ENCODE data around the gene NCK2. TPM values are rescaled to one million over a fixed set of nuclear protein-coding genes. Genes with fewer than 3 reads are reported as not detected.

NCK2 gene
- polyA plus RNA-seq, 1 of the 3 experiments (the other 2 are of a cell fraction), result 42.8 TPM

DNA sequence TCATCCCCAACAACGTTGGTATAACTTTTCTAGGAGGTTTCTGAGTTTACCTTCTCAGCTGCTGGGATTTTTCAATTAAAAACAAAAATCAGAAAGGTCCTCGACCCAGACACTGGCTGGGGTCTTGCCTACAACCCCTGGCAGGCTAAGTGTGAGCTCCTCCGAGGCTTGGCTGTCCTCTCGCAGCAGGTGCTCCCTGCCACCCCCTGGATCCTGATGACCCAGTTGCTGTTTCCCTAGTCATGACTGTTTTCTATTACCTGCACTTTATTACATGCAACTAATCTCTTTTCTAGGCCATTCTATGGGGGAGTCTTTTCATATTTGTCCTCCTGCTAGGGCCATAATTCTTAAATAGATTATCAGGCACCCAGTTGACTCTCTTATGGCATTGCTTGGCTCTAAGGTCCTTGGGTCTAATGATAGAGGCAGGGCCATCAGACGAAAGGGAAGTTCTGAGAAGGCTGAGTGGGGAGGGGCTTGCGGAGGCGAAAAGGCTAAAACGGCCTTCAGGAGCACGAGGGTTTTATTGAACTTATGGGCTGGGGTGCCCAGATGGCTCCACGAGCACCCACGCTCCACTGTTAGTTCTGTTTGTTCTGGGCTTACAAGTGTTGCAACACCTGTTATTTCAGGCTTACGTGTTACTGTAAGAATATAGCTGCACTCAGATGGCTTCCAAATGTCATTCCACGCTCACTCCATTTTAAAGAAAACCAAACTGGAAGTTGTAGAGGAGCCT lies 166.0 kb downstream of the NCK2 start (continued):
- TF ChIP-seq, protein P1, sequence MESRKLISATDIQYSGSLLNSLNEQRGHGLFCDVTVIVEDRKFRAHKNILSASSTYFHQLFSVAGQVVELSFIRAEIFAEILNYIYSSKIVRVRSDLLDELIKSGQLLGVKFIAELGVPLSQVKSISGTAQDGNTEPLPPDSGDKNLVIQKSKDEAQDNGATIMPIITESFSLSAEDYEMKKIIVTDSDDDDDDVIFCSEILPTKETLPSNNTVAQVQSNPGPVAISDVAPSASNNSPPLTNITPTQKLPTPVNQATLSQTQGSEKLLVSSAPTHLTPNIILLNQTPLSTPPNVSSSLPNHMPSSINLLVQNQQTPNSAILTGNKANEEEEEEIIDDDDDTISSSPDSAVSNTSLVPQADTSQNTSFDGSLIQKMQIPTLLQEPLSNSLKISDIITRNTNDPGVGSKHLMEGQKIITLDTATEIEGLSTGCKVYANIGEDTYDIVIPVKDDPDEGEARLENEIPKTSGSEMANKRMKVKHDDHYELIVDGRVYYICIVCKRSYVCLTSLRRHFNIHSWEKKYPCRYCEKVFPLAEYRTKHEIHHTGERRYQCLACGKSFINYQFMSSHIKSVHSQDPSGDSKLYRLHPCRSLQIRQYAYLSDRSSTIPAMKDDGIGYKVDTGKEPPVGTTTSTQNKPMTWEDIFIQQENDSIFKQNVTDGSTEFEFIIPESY (IDR thresholded peaks at IDR 0.05; ENCODE audit: borderline replicate concordance, low read depth), result no peak
- TF ChIP-seq RAD21 (IDR thresholded peaks at IDR 0.05; ENCODE audit: low read length), result no peak

DNA sequence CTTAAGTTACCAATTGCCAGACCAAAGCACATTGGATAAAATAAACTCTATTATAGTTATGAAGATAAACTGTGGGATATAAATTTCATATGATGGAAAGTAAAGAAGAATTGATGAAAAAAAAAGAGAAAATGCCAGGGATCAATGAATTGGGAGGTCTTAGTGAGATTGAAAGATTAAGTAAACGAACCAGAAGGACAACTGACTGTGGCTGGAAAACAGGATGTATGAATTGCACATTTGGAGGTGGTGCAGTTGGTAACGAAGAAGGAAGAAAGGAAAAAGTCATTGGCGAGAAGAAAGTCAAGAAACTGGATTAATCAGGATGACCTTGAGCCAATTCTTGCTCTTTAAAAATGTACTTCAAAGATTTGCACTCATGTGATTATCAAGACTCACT lies 166.7 kb downstream of the NCK2 start:
- H3K36me3 ChIP-seq (replicated peaks in 1 of 2; ENCODE audit: control insufficient read depth in 1 of 2, insufficient read depth in 2 of 2, low read length in 1 of 2), result no peaks in the 10 kb centered on the region
- TF ChIP-seq ELF1 (IDR thresholded peaks at IDR 0.05) (no peak), POLR2AphosphoS5 (IDR thresholded peaks at IDR 0.05; ENCODE audit: low read depth, low read length) (no peak), FOXJ3 (CRISPR knock-in tag; IDR thresholded peaks at IDR 0.05) (no peak), JUND (IDR thresholded peaks at IDR 0.05) (no peak), FOXM1 (IDR thresholded peaks at IDR 0.05; ENCODE audit: low read depth) (no peak), SMC3 (IDR thresholded peaks at IDR 0.05; ENCODE audit: low read depth, low read length) (no peak), TEAD4 (IDR thresholded peaks at IDR 0.05; ENCODE audit: borderline replicate concordance, insufficient read depth) (no peak), TCF12 (IDR thresholded peaks at IDR 0.05) (no peak)
- TF ChIP-seq, protein P2, sequence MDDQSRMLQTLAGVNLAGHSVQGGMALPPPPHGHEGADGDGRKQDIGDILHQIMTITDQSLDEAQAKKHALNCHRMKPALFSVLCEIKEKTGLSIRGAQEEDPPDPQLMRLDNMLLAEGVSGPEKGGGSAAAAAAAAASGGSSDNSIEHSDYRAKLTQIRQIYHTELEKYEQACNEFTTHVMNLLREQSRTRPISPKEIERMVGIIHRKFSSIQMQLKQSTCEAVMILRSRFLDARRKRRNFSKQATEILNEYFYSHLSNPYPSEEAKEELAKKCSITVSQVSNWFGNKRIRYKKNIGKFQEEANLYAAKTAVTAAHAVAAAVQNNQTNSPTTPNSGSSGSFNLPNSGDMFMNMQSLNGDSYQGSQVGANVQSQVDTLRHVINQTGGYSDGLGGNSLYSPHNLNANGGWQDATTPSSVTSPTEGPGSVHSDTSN (IDR thresholded peaks at IDR 0.05), result no peak
- H3K4me1 ChIP-seq (ENCODE audit: control insufficient read depth in 1 of 2, insufficient read depth in 2 of 2, low read depth in 1 of 2, low read length in 1 of 2), result no peaks in the 10 kb centered on the region
- H3K9ac ChIP-seq, result no peak overlapping the region
- H3K27ac ChIP-seq (ENCODE audit: low read depth in 2 of 2, low read length in 1 of 2), result no peak overlapping the region
- H2AFZ ChIP-seq (ENCODE audit: low read depth), result no peak overlapping the region
- H3K4me3 ChIP-seq (ENCODE audit: low read depth in 2 of 2, low read length in 1 of 2), result no peak overlapping the region
- POLR2A ChIA-PET, result no interaction called here
- H3F3A ChIP-seq (replicated peaks; ENCODE audit: insufficient read depth), result no peaks in the 10 kb centered on the region
- DNase-seq, result no peak
- no peaks in the 10 kb centered on the region for H3K27me3 ChIP-seq (ENCODE audit: insufficient read depth)
- no peaks in the 10 kb centered on the region for H4K20me1 ChIP-seq (ENCODE audit: insufficient read depth)
- H3K9me3 ChIP-seq, result no peaks in the 10 kb centered on the region
- no peak overlapping the region for H3K4me2 ChIP-seq
- 23% methylated on average over 3 of the region's 3 CpGs for WGBS (ENCODE audit: low lambda C conversion rate)
- H3K9me2 ChIP-seq, result no peaks in the 10 kb centered on the region
- H3K79me2 ChIP-seq (ENCODE audit: insufficient read depth), result no peaks in the 10 kb centered on the region
- CTCF ChIA-PET, result interaction anchor here (0.6 kb wide), 1 partner anchor 18 kb away, joined by 3 read pairs; no protein-coding TSS in a partner anchor

DNA sequence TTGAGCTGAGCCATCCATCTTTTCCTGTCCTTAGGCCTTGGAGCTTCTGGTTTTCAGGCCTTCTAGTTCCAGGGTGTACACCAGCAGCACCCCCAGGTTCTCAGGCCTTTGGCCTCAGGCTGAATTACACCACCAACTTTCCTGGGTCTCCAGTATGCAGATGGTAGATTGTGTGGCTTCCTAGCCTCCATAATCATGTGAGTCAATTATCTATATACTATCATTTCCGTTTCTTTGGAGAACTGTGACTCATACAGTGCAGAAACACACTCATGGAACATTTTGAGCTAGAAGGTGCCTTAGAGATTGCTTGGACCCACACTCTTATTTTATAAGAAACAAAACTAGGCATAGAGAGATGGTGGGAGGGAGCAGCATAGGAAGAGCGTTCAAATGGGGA lies 167.4 kb downstream of the NCK2 start:
- no peak overlapping the region for H2AFZ ChIP-seq (ENCODE audit: low read depth)
- H3F3A ChIP-seq (replicated peaks; ENCODE audit: insufficient read depth), result no peaks in the 10 kb centered on the region
- no peak overlapping the region for H3K4me2 ChIP-seq
- no peaks in the 10 kb centered on the region for H3K9me3 ChIP-seq
- H3K9ac ChIP-seq, result no peak overlapping the region
- no peak overlapping the region for H3K4me3 ChIP-seq (ENCODE audit: low read depth in 2 of 2, low read length in 1 of 2)
- H3K79me2 ChIP-seq (ENCODE audit: insufficient read depth), result no peaks in the 10 kb centered on the region
- H3K9me2 ChIP-seq, result no peaks in the 10 kb centered on the region
- no peak overlapping the region for H3K27ac ChIP-seq (ENCODE audit: low read depth in 2 of 2, low read length in 1 of 2)
- DNase-seq, result no peak
- H4K20me1 ChIP-seq (ENCODE audit: insufficient read depth), result no peaks in the 10 kb centered on the region
- 19% methylated on average over 2 of the region's 2 CpGs for WGBS (ENCODE audit: low lambda C conversion rate)
- no peaks in the 10 kb centered on the region for H3K36me3 ChIP-seq (replicated peaks in 1 of 2; ENCODE audit: control insufficient read depth in 1 of 2, insufficient read depth in 2 of 2, low read length in 1 of 2)
- H3K4me1 ChIP-seq (ENCODE audit: control insufficient read depth in 1 of 2, insufficient read depth in 2 of 2, low read depth in 1 of 2, low read length in 1 of 2), result no peaks in the 10 kb centered on the region
- ChIA-PET CTCF (no interaction called here), POLR2A (no interaction called here)
- no peaks in the 10 kb centered on the region for H3K27me3 ChIP-seq (ENCODE audit: insufficient read depth)
- TF ChIP-seq MXI1 (IDR thresholded peaks at IDR 0.05; ENCODE audit: low read depth, low read length) (no peak), FOXJ3 (CRISPR knock-in tag; IDR thresholded peaks at IDR 0.05) (no peak), FOSL2 (IDR thresholded peaks at IDR 0.05; ENCODE audit: borderline replicate concordance, low read depth) (no peak), SMC3 (IDR thresholded peaks at IDR 0.05; ENCODE audit: low read depth, low read length) (no peak), CHD2 (IDR thresholded peaks at IDR 0.05; ENCODE audit: low read length, partially characterized antibody) (no peak), RXRA (IDR thresholded peaks at IDR 0.05; ENCODE audit: borderline replicate concordance, low read depth) (no peak), RFX5 (IDR thresholded peaks at IDR 0.05; ENCODE audit: low read length) (no peak), TEAD4 (IDR thresholded peaks at IDR 0.05; ENCODE audit: borderline replicate concordance, insufficient read depth) (no peak), POLR2AphosphoS5 (IDR thresholded peaks at IDR 0.05; ENCODE audit: low read depth, low read length) (no peak)
- TF ChIP-seq, protein P3, sequence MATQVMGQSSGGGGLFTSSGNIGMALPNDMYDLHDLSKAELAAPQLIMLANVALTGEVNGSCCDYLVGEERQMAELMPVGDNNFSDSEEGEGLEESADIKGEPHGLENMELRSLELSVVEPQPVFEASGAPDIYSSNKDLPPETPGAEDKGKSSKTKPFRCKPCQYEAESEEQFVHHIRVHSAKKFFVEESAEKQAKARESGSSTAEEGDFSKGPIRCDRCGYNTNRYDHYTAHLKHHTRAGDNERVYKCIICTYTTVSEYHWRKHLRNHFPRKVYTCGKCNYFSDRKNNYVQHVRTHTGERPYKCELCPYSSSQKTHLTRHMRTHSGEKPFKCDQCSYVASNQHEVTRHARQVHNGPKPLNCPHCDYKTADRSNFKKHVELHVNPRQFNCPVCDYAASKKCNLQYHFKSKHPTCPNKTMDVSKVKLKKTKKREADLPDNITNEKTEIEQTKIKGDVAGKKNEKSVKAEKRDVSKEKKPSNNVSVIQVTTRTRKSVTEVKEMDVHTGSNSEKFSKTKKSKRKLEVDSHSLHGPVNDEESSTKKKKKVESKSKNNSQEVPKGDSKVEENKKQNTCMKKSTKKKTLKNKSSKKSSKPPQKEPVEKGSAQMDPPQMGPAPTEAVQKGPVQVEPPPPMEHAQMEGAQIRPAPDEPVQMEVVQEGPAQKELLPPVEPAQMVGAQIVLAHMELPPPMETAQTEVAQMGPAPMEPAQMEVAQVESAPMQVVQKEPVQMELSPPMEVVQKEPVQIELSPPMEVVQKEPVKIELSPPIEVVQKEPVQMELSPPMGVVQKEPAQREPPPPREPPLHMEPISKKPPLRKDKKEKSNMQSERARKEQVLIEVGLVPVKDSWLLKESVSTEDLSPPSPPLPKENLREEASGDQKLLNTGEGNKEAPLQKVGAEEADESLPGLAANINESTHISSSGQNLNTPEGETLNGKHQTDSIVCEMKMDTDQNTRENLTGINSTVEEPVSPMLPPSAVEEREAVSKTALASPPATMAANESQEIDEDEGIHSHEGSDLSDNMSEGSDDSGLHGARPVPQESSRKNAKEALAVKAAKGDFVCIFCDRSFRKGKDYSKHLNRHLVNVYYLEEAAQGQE (IDR thresholded peaks at IDR 0.05; ENCODE audit: low read depth, low read length), result no peak
- TF ChIP-seq, protein P4, sequence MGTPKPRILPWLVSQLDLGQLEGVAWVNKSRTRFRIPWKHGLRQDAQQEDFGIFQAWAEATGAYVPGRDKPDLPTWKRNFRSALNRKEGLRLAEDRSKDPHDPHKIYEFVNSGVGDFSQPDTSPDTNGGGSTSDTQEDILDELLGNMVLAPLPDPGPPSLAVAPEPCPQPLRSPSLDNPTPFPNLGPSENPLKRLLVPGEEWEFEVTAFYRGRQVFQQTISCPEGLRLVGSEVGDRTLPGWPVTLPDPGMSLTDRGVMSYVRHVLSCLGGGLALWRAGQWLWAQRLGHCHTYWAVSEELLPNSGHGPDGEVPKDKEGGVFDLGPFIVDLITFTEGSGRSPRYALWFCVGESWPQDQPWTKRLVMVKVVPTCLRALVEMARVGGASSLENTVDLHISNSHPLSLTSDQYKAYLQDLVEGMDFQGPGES (IDR thresholded peaks at IDR 0.05; ENCODE audit: low read depth, low read length), result no peak

Measured in SK-N-SH (cell line).